ENCODE measurements around the gene PGAM1.

DNA sequence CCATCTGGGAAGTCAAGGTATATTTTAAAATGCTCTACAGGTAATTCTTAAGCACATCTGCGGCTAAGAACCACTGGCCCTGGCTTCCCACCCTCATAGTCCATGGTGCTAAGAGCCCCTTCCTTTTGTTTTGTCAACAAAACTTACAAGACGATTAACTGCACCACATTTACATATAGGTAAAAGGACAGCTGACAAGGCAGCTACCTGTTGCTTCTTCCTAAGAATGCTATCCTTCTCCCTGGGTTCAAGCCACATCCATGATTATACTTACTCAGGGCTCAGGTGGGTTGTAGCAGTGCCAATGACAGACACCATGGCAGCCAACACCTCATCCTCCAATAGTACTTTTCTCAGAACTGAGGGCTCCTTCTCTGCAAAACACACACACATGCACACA, 36.3 kb downstream of the PGAM1 start:
- TF ChIP-seq, protein P1, sequence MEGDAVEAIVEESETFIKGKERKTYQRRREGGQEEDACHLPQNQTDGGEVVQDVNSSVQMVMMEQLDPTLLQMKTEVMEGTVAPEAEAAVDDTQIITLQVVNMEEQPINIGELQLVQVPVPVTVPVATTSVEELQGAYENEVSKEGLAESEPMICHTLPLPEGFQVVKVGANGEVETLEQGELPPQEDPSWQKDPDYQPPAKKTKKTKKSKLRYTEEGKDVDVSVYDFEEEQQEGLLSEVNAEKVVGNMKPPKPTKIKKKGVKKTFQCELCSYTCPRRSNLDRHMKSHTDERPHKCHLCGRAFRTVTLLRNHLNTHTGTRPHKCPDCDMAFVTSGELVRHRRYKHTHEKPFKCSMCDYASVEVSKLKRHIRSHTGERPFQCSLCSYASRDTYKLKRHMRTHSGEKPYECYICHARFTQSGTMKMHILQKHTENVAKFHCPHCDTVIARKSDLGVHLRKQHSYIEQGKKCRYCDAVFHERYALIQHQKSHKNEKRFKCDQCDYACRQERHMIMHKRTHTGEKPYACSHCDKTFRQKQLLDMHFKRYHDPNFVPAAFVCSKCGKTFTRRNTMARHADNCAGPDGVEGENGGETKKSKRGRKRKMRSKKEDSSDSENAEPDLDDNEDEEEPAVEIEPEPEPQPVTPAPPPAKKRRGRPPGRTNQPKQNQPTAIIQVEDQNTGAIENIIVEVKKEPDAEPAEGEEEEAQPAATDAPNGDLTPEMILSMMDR (conservative IDR thresholded peaks at IDR 0.05) = no peak
- no peak for TF ChIP-seq ZFX (IDR thresholded peaks at IDR 0.05)

All from C4-2B (cell line).